NCI-H2107 (cell line): ENCODE measurements around the gene HNRNPH2.

Source experiments
- DNase-seq: peaks from one replicate; lab custom pipeline; 2025; lab: John Stamatoyannopoulos, UW

The HNRNPH2 gene

GRCh38 chrX:101460669-101461068 is 52.6 kb downstream of the HNRNPH2 start:
- no peak for DNase-seq

- peak; percentile 47 for DNase-seq
These were observed 54.9 kb downstream of the HNRNPH2 start for GRCh38 chrX:101462892-101463291.
